HFFc6 (cell line): ENCODE measurements around the gene IGIP. TPM values are rescaled to one million over a fixed set of nuclear protein-coding genes. Genes with fewer than 3 reads are reported as not detected.

Experiments
- DNase-seq: peaks from one replicate; pipeline ENCODE4 v3.0.0-alpha.2; 2018
- H3K27ac Mint-ChIP-seq: 2 replicates; pipeline ENCODE4 v1.8.0; 2020; ENCODE audit warnings: mild to moderate bottlenecking, mixed read lengths
- H3K27me3 Mint-ChIP-seq: 2 replicates; pipeline ENCODE4 v1.8.0; 2021; ENCODE audit warnings: mild to moderate bottlenecking, moderate library complexity, mixed read lengths; ENCODE audit not compliant: insufficient read depth
- H3K36me3 Mint-ChIP-seq: 2 replicates; pipeline ENCODE4 v1.8.0; 2021; ENCODE audit warnings: low read depth, mixed read lengths
- H3K4me1 Mint-ChIP-seq: 2 replicates; pipeline ENCODE4 v1.8.0; 2020; ENCODE audit warnings: low read depth, mixed read lengths
- H3K4me3 Mint-ChIP-seq: 2 replicates; pipeline ENCODE4 v1.8.0; 2020; ENCODE audit warnings: mild to moderate bottlenecking, moderate library complexity, mixed read lengths
- H3K9me3 Mint-ChIP-seq: 2 replicates; pipeline ENCODE4 v1.8.0; 2020; ENCODE audit warnings: mild to moderate bottlenecking, mixed read lengths
- CTCF ChIP-seq: fragments of 200-600 bp; sonication (generic); IDR thresholded peaks from 2 replicates; pipeline ENCODE4 v1.5.0; 2021; ENCODE audit warnings: antibody characterized with exemption, mild to moderate bottlenecking
- total RNA-seq, 6 experiments: library from RNA; stranded (reverse); fragmentation: NEBNext Ultra II Directional; extraction: Animal tissue kit (Norgen Biotek cat#: 25700); gene quantifications; 2 replicates in 1 of 6; 3 replicates in 5 of 6; pipeline ENCODE4 v1.2.3, GENCODE V29; 2021

Gene IGIP
- total RNA-seq, 6 experiments from 2014 or later, result 3.4 to 8.4 (median 4.1) TPM

- Mint-ChIP-seq H3K4me3 (peak overlapping the region; percentile 96), H3K4me1 (peaks cover 55% of the 10 kb centered on the region), H3K36me3 (no peaks in the 10 kb centered on the region), H3K27me3 (peaks cover 6% of the 10 kb centered on the region), H3K27ac (peak overlapping the region; percentile 93), H3K9me3 (no peaks in the 10 kb centered on the region)
- no peak for TF ChIP-seq CTCF
- DNase-seq, result no peak
Measured at GRCh38 chr5:140108093-140109017, 17.4 kb upstream of the IGIP start.

GRCh38 chr5:140109018-140109758, 16.5 kb upstream of the IGIP start:
- H3K36me3 Mint-ChIP-seq, result no peaks in the 10 kb centered on the region
- peak; percentile 46 for DNase-seq
- no peak for TF ChIP-seq CTCF
- peak overlapping the region; percentile 96 for H3K4me3 Mint-ChIP-seq
- peak overlapping the region; percentile 61 for H3K27ac Mint-ChIP-seq
- peaks cover 4% of the 10 kb centered on the region; the same call in 1 of the 2 replicates for H3K27me3 Mint-ChIP-seq
- peaks cover 55% of the 10 kb centered on the region for H3K4me1 Mint-ChIP-seq
- no peaks in the 10 kb centered on the region for H3K9me3 Mint-ChIP-seq

- Mint-ChIP-seq H3K36me3 (peaks cover 6% of the 10 kb centered on the region), H3K27me3 (no peaks in the 10 kb centered on the region; the same call in 1 of the 2 replicates), H3K9me3 (no peaks in the 10 kb centered on the region), H3K4me3 (peak overlapping the region; percentile 96), H3K27ac (peak overlapping the region; percentile 61), H3K4me1 (peaks cover 60% of the 10 kb centered on the region)
- DNase-seq, result no peak
- no peak for TF ChIP-seq CTCF
Measured at GRCh38 chr5:140109759-140110645, 15.7 kb upstream of the IGIP start.

GRCh38 chr5:140110646-140110957, 15.1 kb upstream of the IGIP start:
- TF ChIP-seq CTCF, result no peak
- Mint-ChIP-seq H3K27ac (no peak overlapping the region), H3K36me3 (peaks cover 9% of the 10 kb centered on the region), H3K27me3 (no peaks in the 10 kb centered on the region; the same call in 1 of the 2 replicates), H3K9me3 (no peaks in the 10 kb centered on the region), H3K4me3 (no peak overlapping the region), H3K4me1 (peaks cover 66% of the 10 kb centered on the region)
- no peak for DNase-seq
